MV-4-11 (cell line): ENCODE data around the gene CMTM8.

ENCODE experiments used
- DNase-seq: peaks from one replicate; lab custom pipeline; 2025; lab: John Stamatoyannopoulos, UW

Gene CMTM8

DNA sequence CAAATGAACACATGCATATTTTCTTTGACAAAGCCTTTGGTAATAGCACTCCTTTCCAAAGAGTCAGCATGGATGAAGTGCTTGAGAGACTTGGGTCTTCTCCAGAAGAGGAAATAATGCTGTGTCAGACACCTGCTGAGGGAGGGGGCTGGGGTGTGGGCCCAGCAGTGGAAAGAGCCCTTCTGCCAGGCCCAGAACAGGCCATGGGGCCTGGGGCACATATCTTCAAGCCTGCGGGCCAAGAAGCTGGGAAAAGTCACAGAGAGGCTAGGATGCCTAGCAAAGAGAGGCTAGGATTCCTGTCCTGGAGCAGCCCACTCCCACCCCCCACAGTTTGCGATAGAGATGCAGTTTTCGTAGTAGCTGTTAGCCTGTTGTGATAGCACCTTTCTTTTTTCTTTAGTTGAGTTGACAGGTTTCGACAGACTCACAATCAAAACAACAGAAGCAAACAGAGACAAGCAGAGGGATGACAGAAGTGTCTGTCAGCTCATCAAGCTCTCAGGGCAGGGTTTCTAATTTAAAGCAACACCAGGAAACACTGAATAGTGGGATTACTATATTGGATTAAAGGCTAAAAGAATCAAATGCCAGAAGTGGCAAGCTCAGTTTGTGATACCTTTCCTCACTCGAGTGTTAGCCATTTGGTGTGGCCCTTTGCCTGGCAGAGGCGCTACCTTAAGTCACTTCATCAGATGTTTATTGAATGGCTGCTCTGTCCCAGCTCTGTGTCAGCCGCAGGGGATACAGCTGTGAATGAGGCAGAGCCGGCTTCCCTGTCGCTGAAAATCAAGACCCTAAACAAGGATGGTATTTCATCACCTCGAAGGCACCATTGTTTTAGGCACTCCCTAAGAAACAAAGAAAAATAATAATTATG, 172.1 kb downstream of the CMTM8 start:
- no peak for DNase-seq

DNA sequence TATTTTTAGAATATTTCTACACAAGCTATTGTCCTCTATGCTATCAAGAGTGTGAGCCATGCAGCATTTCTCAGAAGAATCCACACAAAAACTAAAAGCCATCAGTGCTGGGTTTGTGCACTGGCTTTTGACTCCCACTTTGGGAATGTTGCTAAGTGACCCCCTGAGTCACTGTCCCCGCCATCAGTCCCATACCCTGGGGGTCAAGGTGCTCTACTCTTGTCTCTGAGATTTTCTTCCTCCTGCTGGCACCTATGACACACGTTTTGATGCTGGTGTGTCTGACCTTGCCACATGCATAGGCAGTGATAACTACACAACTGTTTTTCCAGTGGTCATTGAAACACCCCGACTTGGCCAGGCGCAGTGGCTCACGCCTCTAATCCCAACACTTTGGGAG, 173.0 kb downstream of the CMTM8 start:
- no peak for DNase-seq

DNA sequence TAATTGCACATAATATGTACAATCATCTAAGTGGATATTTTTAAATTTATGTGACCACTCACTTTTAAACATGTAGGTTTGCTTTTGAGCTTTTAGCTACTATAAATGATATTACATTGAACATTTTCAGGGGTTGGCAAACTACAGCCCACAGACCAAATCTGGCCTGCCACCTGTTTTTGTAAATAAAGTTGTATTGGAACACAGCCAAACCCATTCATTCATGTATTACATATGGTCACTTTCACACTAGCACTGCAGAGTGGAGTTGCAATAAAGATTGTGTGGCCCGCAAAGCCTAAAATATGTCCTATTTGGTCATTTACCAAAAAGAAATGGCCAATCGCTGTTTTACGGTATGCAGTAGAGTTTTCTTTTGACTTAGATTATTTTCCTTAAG, 174.4 kb downstream of the CMTM8 start:
- DNase-seq, result no peak

DNA sequence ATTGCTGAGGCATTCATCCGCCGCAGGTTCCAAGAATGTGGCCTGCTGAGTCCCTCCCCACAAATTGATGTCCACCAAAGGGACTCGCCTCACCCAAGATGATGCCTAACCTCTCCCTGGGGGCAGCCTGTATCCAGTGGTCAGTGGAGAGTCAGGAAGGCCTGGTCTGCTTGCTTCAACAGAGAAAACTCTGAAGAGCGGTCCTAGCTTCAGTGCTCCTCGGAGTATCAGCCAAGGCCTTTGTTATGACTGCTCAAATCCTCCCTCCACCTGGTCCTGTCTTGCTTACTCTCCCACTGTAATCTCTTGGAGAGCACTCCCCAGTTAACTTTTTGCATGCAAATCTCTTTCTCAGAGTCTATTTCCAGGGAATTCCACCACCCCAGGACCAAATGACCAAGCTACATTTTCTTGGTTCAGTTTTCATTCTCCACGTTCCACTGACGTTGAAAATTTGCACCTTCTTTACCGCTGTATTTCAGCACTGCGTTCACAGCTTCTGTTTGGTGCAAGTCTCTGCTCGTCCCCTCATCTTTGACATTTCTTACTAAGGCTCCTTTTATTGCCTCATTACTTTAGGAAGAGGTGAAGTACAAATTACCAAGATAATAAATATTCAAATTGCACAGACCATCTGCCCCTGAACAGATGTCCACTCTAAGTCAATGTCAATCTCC, 175.5 kb downstream of the CMTM8 start:
- no peak for DNase-seq

DNA sequence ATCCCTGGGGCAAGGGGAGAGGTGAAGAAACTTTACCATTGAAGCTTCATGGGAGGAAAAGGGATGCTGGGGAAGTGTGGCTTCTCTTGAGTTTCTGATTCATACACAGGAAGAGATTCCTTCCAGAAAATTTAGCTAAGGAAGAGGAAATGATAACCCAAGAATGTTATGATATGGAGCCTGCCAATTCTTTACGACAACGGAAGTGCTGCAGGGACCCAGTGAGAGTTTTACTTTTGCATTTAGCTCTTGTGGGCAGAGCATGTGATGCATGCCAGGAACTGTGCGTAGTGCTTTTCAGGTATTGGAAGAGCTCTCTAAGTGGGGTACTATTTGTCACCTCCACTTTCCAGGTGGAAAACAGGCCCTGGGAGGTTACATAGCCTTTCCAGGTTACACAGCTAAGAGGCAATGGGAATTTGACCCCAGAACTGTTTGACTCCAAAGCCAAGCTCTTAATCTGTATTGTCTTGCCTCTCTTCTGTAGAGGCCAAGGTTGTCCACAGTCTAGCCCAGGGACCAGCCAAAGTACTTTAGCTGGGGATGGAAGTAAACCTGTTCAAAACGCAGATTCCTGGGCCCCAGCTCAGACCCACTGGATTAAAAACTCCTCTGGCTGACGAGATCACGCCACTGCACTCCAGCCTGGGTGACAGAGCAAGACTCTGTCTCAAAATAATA, 176.2 kb downstream of the CMTM8 start:
- no peak for DNase-seq

DNA sequence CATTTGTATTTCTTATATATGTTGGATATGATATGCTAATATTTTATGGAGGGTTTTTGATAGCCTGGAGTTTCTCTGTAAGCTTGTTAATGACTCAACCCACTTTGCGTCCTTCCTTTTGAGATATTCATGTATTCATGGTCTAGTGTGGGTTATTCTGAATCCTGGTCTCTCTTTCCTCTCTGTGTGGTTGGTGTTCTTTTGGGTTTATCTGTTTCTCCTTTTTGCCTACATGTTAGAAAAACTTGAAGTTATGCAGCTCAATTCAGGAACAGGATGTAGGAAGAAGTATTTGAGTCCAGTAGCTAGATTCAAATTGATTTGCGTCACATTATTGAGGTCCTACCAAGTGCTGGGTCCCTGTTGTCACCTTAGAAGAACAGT, 181.3 kb downstream of the CMTM8 start:
- DNase-seq, result peak; percentile 65
